Right lobe of liver (tissue), 4 donors: ENCODE measurements around the gene ABL1.

ENCODE experiments used
- CTCF ChIP-seq, 4 donors: fragments of 200-600 bp in 3 of 4; fragments of 450-650 bp in 1 of 4; IDR thresholded peaks; one replicate each; pipeline versions ENCODE4 v1.5.1 to v1.8.0; 2016 to 2022; ENCODE audit warnings: antibody characterized with exemption in 4 of 4, mild to moderate bottlenecking in 2 of 4
- POLR2A ChIP-seq: fragments of 450-650 bp; IDR thresholded peaks from one replicate; pipeline ENCODE4 v1.6.1; 2017; ENCODE audit warnings: antibody characterized with exemption, mild to moderate bottlenecking
- donor health status: DM: no; HTN: no; CAD: no.
- donor health status: DM: no; HTN: no; CAD: no.
- donor health status: DM: no; HTN: yes; CAD: no.

- TF ChIP-seq POLR2A (no peak), CTCF (IDR thresholded peaks at IDR 0.05) (no peak)
Observed at GRCh38 chr9:130897105-130897751, 62.2 kb downstream of the ABL1 start.
